PC-9 (cell line): ENCODE results near the gene CARNS1.

Experiments
- CTCF ChIP-seq: fragments of 200-600 bp; sonication (generic); conservative IDR thresholded peaks from 2 replicates; pipeline ENCODE4 v1.6.1; 2017; ENCODE audit warnings: mixed run types, antibody characterized with exemption, mild to moderate bottlenecking, moderate library complexity
- EZH2 ChIP-seq: fragments of 200-600 bp; sonication (generic); IDR thresholded peaks from 2 replicates; pipeline ENCODE4 v1.8.0; 2017; ENCODE audit warnings: antibody characterized with exemption, low read depth

GRCh38 chr11:67369801-67370284 is 45.6 kb upstream of the CARNS1 start:
- TF ChIP-seq CTCF (no peak), EZH2 (no peak)
